H9 (cell line): ENCODE results near the gene MGMT. TPM values are rescaled to one million over a fixed set of nuclear protein-coding genes. Genes with fewer than 3 reads are reported as not detected.

Experiments used
- DNase-seq: peaks from one replicate; pipeline ENCODE4 v3.0.0-alpha.2; 2017
- H2AFZ ChIP-seq: one replicate; pipeline ENCODE4 v1.6.1; 2013; ENCODE audit warnings: mild to moderate bottlenecking, low read length, control low read depth, moderate library complexity
- H2AK5ac ChIP-seq: 2 replicates; pipeline ENCODE4 v1.6.1; 2013; ENCODE audit warnings: low read length, control low read depth, mixed read lengths; ENCODE audit not compliant: insufficient read length
- H2BK120ac ChIP-seq: one replicate; pipeline ENCODE4 v1.6.1; 2013; ENCODE audit warnings: low read depth, mild to moderate bottlenecking, low read length, control low read depth, inconsistent platforms; ENCODE audit not compliant: poor library complexity, severe bottlenecking
- H2BK12ac ChIP-seq: 2 replicates; pipeline ENCODE4 v1.6.1; 2013; ENCODE audit warnings: low read length, control low read depth, mixed read lengths, low read depth; ENCODE audit not compliant: insufficient read length
- H2BK15ac ChIP-seq: 2 replicates; pipeline ENCODE4 v1.6.1; 2013; ENCODE audit warnings: low read depth, low read length, control low read depth
- H2BK20ac ChIP-seq: one replicate; pipeline ENCODE4 v1.6.1; 2013; ENCODE audit warnings: low read depth, mild to moderate bottlenecking, low read length, control low read depth, inconsistent platforms; ENCODE audit not compliant: poor library complexity, severe bottlenecking
- H2BK5ac ChIP-seq: 2 replicates; pipeline ENCODE4 v1.6.1; 2013; ENCODE audit warnings: low read length, control low read depth, mixed read lengths; ENCODE audit not compliant: insufficient read length
- H3K14ac ChIP-seq: 2 replicates; pipeline ENCODE4 v1.6.1; 2013; ENCODE audit warnings: low read length, control low read depth; ENCODE audit not compliant: insufficient read depth
- H3K18ac ChIP-seq: 2 replicates; pipeline ENCODE4 v1.6.1; 2013; ENCODE audit warnings: low read depth, mild to moderate bottlenecking, mixed read lengths, low read length, control low read depth; ENCODE audit not compliant: insufficient read length
- H3K23ac ChIP-seq: 2 replicates; pipeline ENCODE4 v1.6.1; 2013; ENCODE audit warnings: low read length, control low read depth, mixed read lengths, low read depth; ENCODE audit not compliant: insufficient read length
- H3K23me2 ChIP-seq: 2 replicates; pipeline ENCODE4 v1.6.1; 2013; ENCODE audit warnings: low read depth, mild to moderate bottlenecking, mixed read lengths, low read length, control low read depth; ENCODE audit not compliant: insufficient read length, poor library complexity, severe bottlenecking
- H3K27ac ChIP-seq: 2 replicates; pipeline ENCODE4 v1.5.1; 2013; ENCODE audit warnings: low read length, control low read depth, mixed read lengths, low read depth; ENCODE audit not compliant: insufficient read length
- H3K27me3 ChIP-seq: 2 replicates; pipeline ENCODE4 v1.6.1; 2013; ENCODE audit warnings: low read length, control low read depth, inconsistent platforms; ENCODE audit not compliant: insufficient read depth
- H3K4ac ChIP-seq: 2 replicates; pipeline ENCODE4 v1.6.1; 2013; ENCODE audit warnings: low read depth, mild to moderate bottlenecking, control low read depth, inconsistent platforms, low read length, moderate library complexity
- H3K4me1 ChIP-seq: 2 replicates; pipeline ENCODE4 v1.6.1; 2013; ENCODE audit warnings: low read length, control low read depth, inconsistent platforms; ENCODE audit not compliant: insufficient read depth
- H3K4me2 ChIP-seq: 2 replicates; pipeline ENCODE4 v1.6.1; 2013; ENCODE audit warnings: low read length, control low read depth, mixed read lengths; ENCODE audit not compliant: insufficient read length, insufficient read depth
- H3K56ac ChIP-seq: 2 replicates; pipeline ENCODE4 v1.6.1; 2013; ENCODE audit warnings: low read depth, mild to moderate bottlenecking, mixed read lengths, low read length, control low read depth; ENCODE audit not compliant: insufficient read length
- H3K79me1 ChIP-seq: 2 replicates; pipeline ENCODE4 v1.6.1; 2013; ENCODE audit warnings: low read depth, mild to moderate bottlenecking, moderate library complexity, low read length, control low read depth, inconsistent platforms; ENCODE audit not compliant: insufficient read depth, poor library complexity, severe bottlenecking
- H3K79me2 ChIP-seq: 2 replicates; pipeline ENCODE4 v1.6.1; 2013; ENCODE audit warnings: low read length, control low read depth, inconsistent platforms; ENCODE audit not compliant: insufficient read depth
- H3K9ac ChIP-seq: 2 replicates; pipeline ENCODE4 v1.6.1; 2013; ENCODE audit warnings: low read length, control low read depth, mixed read lengths; ENCODE audit not compliant: insufficient read length; ENCODE audit errors: extremely low read depth
- H3K9me3 ChIP-seq: one replicate; pipeline ENCODE4 v1.6.1; 2013; ENCODE audit warnings: low read depth, low read length, inconsistent platforms; ENCODE audit not compliant: control insufficient read depth
- H3T11ph ChIP-seq: one replicate; pipeline ENCODE4 v1.6.1; 2013; ENCODE audit warnings: mild to moderate bottlenecking, low read length, control low read depth, inconsistent platforms
- H4K20me1 ChIP-seq: one replicate; pipeline ENCODE4 v1.6.1; 2013; ENCODE audit not compliant: control insufficient read depth, insufficient read length, insufficient read depth
- H4K5ac ChIP-seq: 2 replicates; pipeline ENCODE4 v1.6.1; 2013; ENCODE audit warnings: low read depth, mild to moderate bottlenecking, mixed read lengths, low read length, control low read depth; ENCODE audit not compliant: insufficient read length
- H4K8ac ChIP-seq: replicated peaks from 2 replicates; pipeline ENCODE4 v1.6.1; 2013; ENCODE audit warnings: low read length, control low read depth, mixed read lengths, low read depth; ENCODE audit not compliant: insufficient read length
- H4K91ac ChIP-seq: 2 replicates; pipeline ENCODE4 v1.6.1; 2013; ENCODE audit warnings: low read depth, mild to moderate bottlenecking, moderate library complexity, mixed read lengths, low read length, control low read depth; ENCODE audit not compliant: insufficient read length
- H3K27ac Mint-ChIP-seq, 3 experiments: 2 replicates in 2 of 3; 3 replicates in 1 of 3; pipeline ENCODE4 v1.8.0; 2020 to 2021; ENCODE audit warnings: mixed read lengths in 3 of 3, mild to moderate bottlenecking in 1 of 3, moderate library complexity in 1 of 3
- H3K27me3 Mint-ChIP-seq: 2 replicates; pipeline ENCODE4 v1.8.0; 2021; ENCODE audit warnings: low read depth, mild to moderate bottlenecking, moderate library complexity, mixed read lengths
- H3K36me3 Mint-ChIP-seq, 3 experiments: 2 replicates in 2 of 3; 3 replicates in 1 of 3; pipeline ENCODE4 v1.8.0; 2020 to 2021; ENCODE audit warnings: low read depth in 3 of 3, mixed read lengths in 3 of 3; ENCODE audit not compliant: insufficient read depth in 1 of 3
- H3K4me1 Mint-ChIP-seq, 2 experiments: 2 replicates each; pipeline ENCODE4 v1.8.0; 2020; ENCODE audit warnings: mixed read lengths in 2 of 2
- H3K4me3 Mint-ChIP-seq, 2 experiments: 2 replicates in 1 of 2; 3 replicates in 1 of 2; pipeline ENCODE4 v1.8.0; 2020 to 2021; ENCODE audit warnings: mild to moderate bottlenecking in 2 of 2, mixed read lengths in 2 of 2, moderate library complexity in 1 of 2
- H3K9me3 Mint-ChIP-seq, 2 experiments: 2 replicates in 1 of 2; 3 replicates in 1 of 2; pipeline ENCODE4 v1.8.0; 2020; ENCODE audit warnings: mild to moderate bottlenecking in 2 of 2, mixed read lengths in 2 of 2, moderate library complexity in 1 of 2
- WGBS: extraction: QIAGEN DNeasy Blood & Tissue Kit; methylation state at CpG from one replicate; pipeline ENCODE4 v1.1.7; 2013; ENCODE audit warnings: missing lambda C conversion rate, low lambda C conversion rate, mixed read lengths; ENCODE audit not compliant: insufficient read length; ENCODE audit errors: extremely low coverage; 5-methylcytosine and 5-hydroxymethylcytosine counted together
- total RNA-seq: library from RNA; stranded (reverse); gene quantifications from 2 replicates; pipeline ENCODE4 v1.2.1, GENCODE V29; 2021
- TF ChIP-seq, protein P1 (sequence below): fragments of 200-600 bp; sonication (generic); conservative IDR thresholded peaks from 3 replicates; pipeline ENCODE4 v1.8.0; 2021; ENCODE audit warnings: antibody characterized with exemption, mild to moderate bottlenecking

The MGMT gene
- total RNA-seq, 1 experiment from 2014 or later: 18.4 TPM

DNA sequence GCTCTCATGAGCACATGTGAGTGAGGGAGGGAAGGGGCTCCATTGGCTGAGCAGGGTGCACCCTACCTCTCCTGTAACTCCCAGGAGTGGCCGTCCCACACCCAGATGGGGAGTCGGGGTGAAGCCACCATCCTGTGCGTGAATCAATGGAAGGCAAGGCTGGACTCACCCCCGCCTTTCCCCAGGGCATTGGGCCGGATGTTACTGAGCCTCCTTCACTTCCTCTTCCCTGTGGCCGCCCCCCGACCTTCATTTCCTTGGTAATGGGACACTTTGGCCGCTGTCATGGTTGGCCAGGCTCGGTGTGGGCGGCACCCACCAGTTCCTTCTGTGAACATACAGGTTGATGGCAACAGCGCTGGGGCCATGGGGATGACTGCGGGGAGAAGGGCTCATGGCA is 209.0 kb downstream of the MGMT start:
- Mint-ChIP-seq H3K4me3 (no peak overlapping the region), H3K27ac (no peak overlapping the region), H3K27me3 (no peaks in the 10 kb centered on the region), H3K36me3 (peaks cover 0 to 5% (median 2%) of the 10 kb centered on the region in 3 experiments; a peak in 3 of 7 replicates), H3K9me3 (peaks cover 3 to 8% of the 10 kb centered on the region in 2 experiments; a peak in 4 of 5 replicates), H3K4me1 (no peaks in the 10 kb centered on the region)
- H3K14ac ChIP-seq: no peak overlapping the region
- H4K20me1 ChIP-seq: no peaks in the 10 kb centered on the region
- H4K5ac ChIP-seq: no peak overlapping the region
- no peak overlapping the region for H3K23ac ChIP-seq
- no peak overlapping the region for H3T11ph ChIP-seq
- H4K91ac ChIP-seq: no peak overlapping the region
- no peak overlapping the region for H2BK20ac ChIP-seq
- no peak overlapping the region for H3K27ac ChIP-seq
- H3K9ac ChIP-seq: no peak overlapping the region
- H2BK120ac ChIP-seq: no peak overlapping the region
- no CpG with 5 or more reads among the region's 12 CpGs for WGBS
- H3K79me1 ChIP-seq: no peaks in the 10 kb centered on the region
- no peak overlapping the region for H3K4me2 ChIP-seq
- no peaks in the 10 kb centered on the region for H3K9me3 ChIP-seq
- no peaks in the 10 kb centered on the region for H3K27me3 ChIP-seq
- no peak overlapping the region for H2BK15ac ChIP-seq
- TF ChIP-seq, protein P1, sequence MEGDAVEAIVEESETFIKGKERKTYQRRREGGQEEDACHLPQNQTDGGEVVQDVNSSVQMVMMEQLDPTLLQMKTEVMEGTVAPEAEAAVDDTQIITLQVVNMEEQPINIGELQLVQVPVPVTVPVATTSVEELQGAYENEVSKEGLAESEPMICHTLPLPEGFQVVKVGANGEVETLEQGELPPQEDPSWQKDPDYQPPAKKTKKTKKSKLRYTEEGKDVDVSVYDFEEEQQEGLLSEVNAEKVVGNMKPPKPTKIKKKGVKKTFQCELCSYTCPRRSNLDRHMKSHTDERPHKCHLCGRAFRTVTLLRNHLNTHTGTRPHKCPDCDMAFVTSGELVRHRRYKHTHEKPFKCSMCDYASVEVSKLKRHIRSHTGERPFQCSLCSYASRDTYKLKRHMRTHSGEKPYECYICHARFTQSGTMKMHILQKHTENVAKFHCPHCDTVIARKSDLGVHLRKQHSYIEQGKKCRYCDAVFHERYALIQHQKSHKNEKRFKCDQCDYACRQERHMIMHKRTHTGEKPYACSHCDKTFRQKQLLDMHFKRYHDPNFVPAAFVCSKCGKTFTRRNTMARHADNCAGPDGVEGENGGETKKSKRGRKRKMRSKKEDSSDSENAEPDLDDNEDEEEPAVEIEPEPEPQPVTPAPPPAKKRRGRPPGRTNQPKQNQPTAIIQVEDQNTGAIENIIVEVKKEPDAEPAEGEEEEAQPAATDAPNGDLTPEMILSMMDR: no peak
- H2AK5ac ChIP-seq: no peak overlapping the region
- no peak overlapping the region for H4K8ac ChIP-seq
- H3K4me1 ChIP-seq: no peaks in the 10 kb centered on the region
- H3K79me2 ChIP-seq: no peaks in the 10 kb centered on the region
- DNase-seq: no peak
- H2AFZ ChIP-seq: no peak overlapping the region
- H3K23me2 ChIP-seq: no peaks in the 10 kb centered on the region
- no peak overlapping the region for H2BK5ac ChIP-seq
- H2BK12ac ChIP-seq: no peak overlapping the region
- no peak overlapping the region for H3K4ac ChIP-seq
- H3K18ac ChIP-seq: no peak overlapping the region
- no peak overlapping the region for H3K56ac ChIP-seq
